GM18505 (cell line): ENCODE measurements around the gene FAM184B.

Experiments used
- ATAC-seq: cut with Tn5 transposase; IDR thresholded peaks from one replicate; pipeline ENCODE4 v1.9.1; 2021; ENCODE audit not compliant: unreplicated experiment
- POLR2A ChIP-seq: IDR thresholded peaks from 4 replicates; pipeline ENCODE4 v1.6.1; 2011; ENCODE audit warnings: borderline replicate concordance; ENCODE audit not compliant: insufficient read depth, insufficient read length; ENCODE audit errors: extremely low read depth

The FAM184B gene

GRCh38 chr4:17613761-17614415, 167.5 kb downstream of the FAM184B start:
- peak; percentile 49 for ATAC-seq
- TF ChIP-seq POLR2A, result no peak

- no peak for TF ChIP-seq POLR2A
- no peak for ATAC-seq
These were observed 176.2 kb downstream of the FAM184B start for GRCh38 chr4:17605236-17605635.

- TF ChIP-seq POLR2A, result no peak
- ATAC-seq, result no peak
These were observed 181.6 kb downstream of the FAM184B start for GRCh38 chr4:17599826-17600225.

- no peak for TF ChIP-seq POLR2A
- no peak for ATAC-seq
These were observed 183.9 kb downstream of the FAM184B start for GRCh38 chr4:17597517-17597916.

GRCh38 chr4:17595471-17596005, 185.9 kb downstream of the FAM184B start:
- TF ChIP-seq POLR2A, result no peak
- peak; percentile 86 for ATAC-seq

- TF ChIP-seq POLR2A, result no peak
- no peak for ATAC-seq
These were observed 192.1 kb downstream of the FAM184B start for GRCh38 chr4:17589355-17589754.

- no peak for ATAC-seq
- no peak for TF ChIP-seq POLR2A
These were observed 194.2 kb downstream of the FAM184B start for GRCh38 chr4:17587094-17587822.

DNA sequence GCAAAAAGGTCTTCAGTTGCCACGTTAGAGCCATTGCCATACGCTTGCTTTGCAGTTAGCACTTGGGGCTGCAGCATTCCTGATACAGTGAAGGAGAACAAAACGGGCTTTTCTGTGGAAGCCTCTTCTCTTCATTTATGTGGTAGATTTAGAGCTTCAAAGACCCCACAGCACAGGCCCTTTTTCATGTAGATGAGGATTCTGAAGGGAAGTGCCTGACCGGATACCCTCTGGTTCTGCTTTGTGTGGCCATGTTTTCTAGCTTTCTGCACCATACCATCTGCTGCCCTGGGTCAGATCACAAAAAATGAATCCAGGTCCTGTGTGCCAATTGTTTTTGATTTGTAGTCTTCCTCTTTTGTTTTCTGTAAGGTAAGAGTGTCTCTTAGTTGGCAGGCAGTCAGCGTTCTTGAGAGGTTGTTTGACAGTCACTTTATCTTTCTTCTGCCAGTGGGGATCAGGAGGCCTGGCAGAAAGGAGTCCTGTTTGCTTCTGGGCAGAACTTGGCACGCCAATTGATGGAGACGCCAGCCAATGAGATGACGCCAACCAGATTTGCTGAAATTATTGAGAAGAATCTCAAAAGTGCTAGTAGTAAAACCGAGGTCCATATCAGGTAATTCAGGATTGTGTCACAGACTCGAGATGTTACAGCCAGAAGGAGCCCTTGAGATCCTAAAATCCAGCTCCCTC, 196.8 kb downstream of the FAM184B start:
- no peak for TF ChIP-seq POLR2A
- ATAC-seq, result no peak

DNA sequence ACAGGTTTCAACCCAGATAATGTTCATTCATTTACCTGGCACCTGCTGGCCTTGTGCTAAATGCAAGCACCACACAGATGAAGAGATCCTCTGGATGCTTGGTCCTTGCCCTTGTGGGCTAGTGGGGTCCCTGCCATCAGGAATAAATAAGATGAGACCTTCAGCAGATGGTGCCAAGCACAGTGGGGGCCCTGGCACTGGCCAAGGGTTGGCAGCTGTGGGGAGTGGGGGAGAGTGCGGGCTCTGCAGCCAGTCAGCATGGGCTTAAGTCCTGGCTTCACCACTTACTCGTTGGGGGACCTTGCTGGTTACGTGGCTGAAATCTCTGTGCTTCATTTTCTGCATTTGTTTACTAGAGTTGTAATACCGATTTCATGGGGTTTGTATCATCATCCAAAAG, 197.5 kb downstream of the FAM184B start:
- peak; percentile 42 for TF ChIP-seq POLR2A
- ATAC-seq, result no peak

GRCh38 chr4:17583276-17583675, 198.1 kb downstream of the FAM184B start:
- TF ChIP-seq POLR2A, result no peak
- ATAC-seq, result no peak

GRCh38 chr4:17580969-17581368, 200.5 kb downstream of the FAM184B start:
- TF ChIP-seq POLR2A, result no peak
- ATAC-seq, result no peak
